Calu3 (cell line): ENCODE data around the gene TSBP1. TPM values are rescaled to one million over a fixed set of nuclear protein-coding genes. Genes with fewer than 3 reads are reported as not detected.
A peak's percentile ranks its signal among the peaks of the same experiment; 100 is the strongest.

ENCODE experiments used
- BruUV-seq: library from RNA; stranded (reverse); fragments of 400-500 nt; replicated peaks from 2 replicates; lab custom pipeline; 2021; lab: Mats Ljungman, UMichigan
- CTCF ChIA-PET: fragments of 300-600 bp; sonication (Branson Sonifier 250); formaldehyde crosslinking; loops from one replicate; lab custom pipeline; 2022; ENCODE audit warnings: antibody characterized with exemption; lab: Charles Lee
- DNase-seq: peaks from one replicate; pipeline ENCODE4 v3.0.0; 2022
- H3K27ac Mint-ChIP-seq: one replicate; pipeline ENCODE4 v1.8.0; 2022; ENCODE audit warnings: mixed read lengths; ENCODE audit not compliant: unreplicated experiment
- H3K27me3 Mint-ChIP-seq: one replicate; pipeline ENCODE4 v1.8.0; 2022; ENCODE audit warnings: mixed read lengths; ENCODE audit not compliant: unreplicated experiment
- H3K36me3 Mint-ChIP-seq: one replicate; pipeline ENCODE4 v1.8.0; 2022; ENCODE audit warnings: mild to moderate bottlenecking, moderate library complexity, mixed read lengths; ENCODE audit not compliant: insufficient read depth, unreplicated experiment
- H3K4me1 Mint-ChIP-seq: one replicate; pipeline ENCODE4 v1.8.0; 2022; ENCODE audit warnings: mild to moderate bottlenecking, low read depth, mixed read lengths; ENCODE audit not compliant: unreplicated experiment
- H3K4me3 Mint-ChIP-seq: one replicate; pipeline ENCODE4 v1.8.0; 2022; ENCODE audit warnings: mild to moderate bottlenecking, low read depth, moderate library complexity, mixed read lengths; ENCODE audit not compliant: unreplicated experiment
- H3K9me3 Mint-ChIP-seq: one replicate; pipeline ENCODE4 v1.8.0; 2022; ENCODE audit warnings: low read depth, mixed read lengths; ENCODE audit not compliant: unreplicated experiment
- intact Hi-C: fragments of 100-400 bp; cut with micrococcal nuclease; formaldehyde crosslinking; loops from one replicate; pipeline ENCODE4 v1.10.0; 2022; ENCODE audit not compliant: unreplicated experiment
- total RNA-seq: library from RNA; stranded (reverse); gene quantifications from 2 replicates; pipeline ENCODE4 v1.2.3, GENCODE V29; 2022
- TF ChIP-seq, protein P1 (sequence below): fragments of 200-600 bp; IDR thresholded peaks from one replicate; pipeline ENCODE4 v1.8.0; 2022; ENCODE audit warnings: antibody characterized with exemption; ENCODE audit not compliant: unreplicated experiment

TSBP1 gene
- total RNA-seq, 1 experiment from 2014 or later = not detected

DNA sequence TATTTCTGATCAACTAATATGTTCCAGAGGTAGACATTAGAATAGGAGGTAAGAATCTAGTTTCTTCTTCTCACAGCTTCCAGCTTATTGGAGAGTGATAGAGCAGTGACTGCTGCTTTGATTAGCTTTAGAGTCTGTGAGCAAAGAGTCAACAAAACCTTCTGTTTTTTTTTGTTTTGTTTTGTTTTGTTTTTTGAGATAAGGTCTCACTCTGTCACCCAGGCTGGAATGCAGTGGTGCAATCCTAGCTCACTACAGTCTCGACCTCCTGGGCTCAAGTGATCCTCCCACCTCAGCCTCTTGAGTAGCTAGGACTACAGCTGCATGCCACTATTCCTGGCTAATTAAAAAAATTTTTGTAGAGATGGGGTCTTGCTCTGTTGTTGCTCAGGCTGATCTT lies 39.3 kb downstream of the TSBP1 start:
- no TSS peak for BruUV-seq
- no peak overlapping the region for H3K4me3 Mint-ChIP-seq
- H3K27me3 Mint-ChIP-seq = no peaks in the 10 kb centered on the region
- CTCF ChIA-PET = no interaction called here
- H3K27ac Mint-ChIP-seq = no peak overlapping the region
- DNase-seq = peak; percentile 12
- H3K36me3 Mint-ChIP-seq = no peaks in the 10 kb centered on the region
- intact Hi-C loops = no loop called here
- TF ChIP-seq, protein P1, sequence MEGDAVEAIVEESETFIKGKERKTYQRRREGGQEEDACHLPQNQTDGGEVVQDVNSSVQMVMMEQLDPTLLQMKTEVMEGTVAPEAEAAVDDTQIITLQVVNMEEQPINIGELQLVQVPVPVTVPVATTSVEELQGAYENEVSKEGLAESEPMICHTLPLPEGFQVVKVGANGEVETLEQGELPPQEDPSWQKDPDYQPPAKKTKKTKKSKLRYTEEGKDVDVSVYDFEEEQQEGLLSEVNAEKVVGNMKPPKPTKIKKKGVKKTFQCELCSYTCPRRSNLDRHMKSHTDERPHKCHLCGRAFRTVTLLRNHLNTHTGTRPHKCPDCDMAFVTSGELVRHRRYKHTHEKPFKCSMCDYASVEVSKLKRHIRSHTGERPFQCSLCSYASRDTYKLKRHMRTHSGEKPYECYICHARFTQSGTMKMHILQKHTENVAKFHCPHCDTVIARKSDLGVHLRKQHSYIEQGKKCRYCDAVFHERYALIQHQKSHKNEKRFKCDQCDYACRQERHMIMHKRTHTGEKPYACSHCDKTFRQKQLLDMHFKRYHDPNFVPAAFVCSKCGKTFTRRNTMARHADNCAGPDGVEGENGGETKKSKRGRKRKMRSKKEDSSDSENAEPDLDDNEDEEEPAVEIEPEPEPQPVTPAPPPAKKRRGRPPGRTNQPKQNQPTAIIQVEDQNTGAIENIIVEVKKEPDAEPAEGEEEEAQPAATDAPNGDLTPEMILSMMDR = no peak
- H3K9me3 Mint-ChIP-seq = no peaks in the 10 kb centered on the region
- peaks cover 8% of the 10 kb centered on the region for H3K4me1 Mint-ChIP-seq

- no peaks in the 10 kb centered on the region for H3K9me3 Mint-ChIP-seq
These were observed 42.6 kb downstream of the TSBP1 start for GRCh38 chr6:32329141-32329540.

DNA sequence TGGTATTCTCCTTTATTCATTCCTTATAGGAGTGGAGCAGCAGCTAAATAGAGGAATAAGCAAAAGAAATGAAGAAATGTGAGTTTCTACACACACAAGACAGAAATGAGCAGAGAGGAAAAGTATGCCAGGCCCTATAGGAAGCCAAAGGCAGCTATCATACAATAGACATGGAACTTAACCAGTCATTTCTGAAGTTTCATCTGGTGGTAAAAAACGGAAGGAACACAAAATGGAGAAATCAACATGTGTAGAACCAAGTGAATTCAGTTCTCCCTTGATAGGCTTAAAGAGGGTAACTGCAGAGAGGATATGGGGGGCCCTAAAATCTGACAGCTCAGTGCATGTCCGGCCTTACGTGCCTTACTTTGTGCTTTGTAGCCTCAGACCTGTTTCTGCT lies 44.6 kb downstream of the TSBP1 start:
- H3K4me3 Mint-ChIP-seq = no peak overlapping the region
- no peak overlapping the region for H3K27ac Mint-ChIP-seq
- no peaks in the 10 kb centered on the region for H3K9me3 Mint-ChIP-seq
- H3K36me3 Mint-ChIP-seq = no peaks in the 10 kb centered on the region
- DNase-seq = no peak
- H3K4me1 Mint-ChIP-seq = peaks cover 6% of the 10 kb centered on the region
- H3K27me3 Mint-ChIP-seq = peaks cover 43% of the 10 kb centered on the region
- CTCF ChIA-PET = interaction anchor here (0.5 to 0.7 kb wide), 2 partner anchors 57 to 131 kb away, joined by 3 to 5 read pairs; no protein-coding TSS in a partner anchor
- intact Hi-C loops = no loop called here
- TF ChIP-seq, protein P1 = no peak
- no TSS peak for BruUV-seq

More at GRCh38 chr6:32329141-32329540, 42.6 kb downstream of the TSBP1 start:
- peaks cover 8% of the 10 kb centered on the region for H3K4me1 Mint-ChIP-seq
- no TSS peak for BruUV-seq
- DNase-seq = no peak
- no peaks in the 10 kb centered on the region for H3K36me3 Mint-ChIP-seq
- intact Hi-C loops = no loop called here
- no peak overlapping the region for H3K27ac Mint-ChIP-seq
- peaks cover 24% of the 10 kb centered on the region for H3K27me3 Mint-ChIP-seq
- H3K4me3 Mint-ChIP-seq = no peak overlapping the region
- TF ChIP-seq, protein P1 = no peak
- CTCF ChIA-PET = no interaction called here

GRCh38 chr6:32318501-32318900 lies 53.2 kb downstream of the TSBP1 start:
- CTCF ChIA-PET = no interaction called here
- no peak overlapping the region for H3K4me3 Mint-ChIP-seq
- BruUV-seq = no TSS peak
- H3K27me3 Mint-ChIP-seq = peaks cover 86% of the 10 kb centered on the region
- no peak overlapping the region for H3K27ac Mint-ChIP-seq
- no peaks in the 10 kb centered on the region for H3K4me1 Mint-ChIP-seq
- H3K36me3 Mint-ChIP-seq = no peaks in the 10 kb centered on the region
- no peaks in the 10 kb centered on the region for H3K9me3 Mint-ChIP-seq
- TF ChIP-seq, protein P1 = no peak
- DNase-seq = no peak
- intact Hi-C loops = no loop called here
